Measurements from ENCODE around the gene CDH4.

GRCh38 chr20:61939691-61940360 lies 687.8 kb downstream of the CDH4 start:
- TF ChIP-seq, protein P1, sequence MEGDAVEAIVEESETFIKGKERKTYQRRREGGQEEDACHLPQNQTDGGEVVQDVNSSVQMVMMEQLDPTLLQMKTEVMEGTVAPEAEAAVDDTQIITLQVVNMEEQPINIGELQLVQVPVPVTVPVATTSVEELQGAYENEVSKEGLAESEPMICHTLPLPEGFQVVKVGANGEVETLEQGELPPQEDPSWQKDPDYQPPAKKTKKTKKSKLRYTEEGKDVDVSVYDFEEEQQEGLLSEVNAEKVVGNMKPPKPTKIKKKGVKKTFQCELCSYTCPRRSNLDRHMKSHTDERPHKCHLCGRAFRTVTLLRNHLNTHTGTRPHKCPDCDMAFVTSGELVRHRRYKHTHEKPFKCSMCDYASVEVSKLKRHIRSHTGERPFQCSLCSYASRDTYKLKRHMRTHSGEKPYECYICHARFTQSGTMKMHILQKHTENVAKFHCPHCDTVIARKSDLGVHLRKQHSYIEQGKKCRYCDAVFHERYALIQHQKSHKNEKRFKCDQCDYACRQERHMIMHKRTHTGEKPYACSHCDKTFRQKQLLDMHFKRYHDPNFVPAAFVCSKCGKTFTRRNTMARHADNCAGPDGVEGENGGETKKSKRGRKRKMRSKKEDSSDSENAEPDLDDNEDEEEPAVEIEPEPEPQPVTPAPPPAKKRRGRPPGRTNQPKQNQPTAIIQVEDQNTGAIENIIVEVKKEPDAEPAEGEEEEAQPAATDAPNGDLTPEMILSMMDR (IDR thresholded peaks at IDR 0.05): no peak
- TF ChIP-seq EP300 (IDR thresholded peaks at IDR 0.05) (no peak), POLR2A (IDR thresholded peaks at IDR 0.05) (no peak), POLR2AphosphoS5 (IDR thresholded peaks at IDR 0.05) (no peak)

All from sigmoid colon (tissue), 4 donors.